Liver (tissue), 9 donors: ENCODE results near the gene FOXO6. TPM values are rescaled to one million over a fixed set of nuclear protein-coding genes. Genes with fewer than 3 reads are reported as not detected.

Source experiments
- DNase-seq: peaks from one replicate; pipeline ENCODE4 v3.0.0-alpha.2; 2017; ENCODE audit warnings: low spot score
- H3K27ac ChIP-seq, 2 donors: one replicate each; pipeline ENCODE4 v1.7.0; 2013; ENCODE audit warnings: inconsistent platforms in 2 of 2, low read length in 2 of 2, control low read depth in 1 of 2, low read depth in 1 of 2, mild to moderate bottlenecking in 1 of 2
- H3K27me3 ChIP-seq, 4 donors: one replicate each; pipeline versions ENCODE4 v1.6.1 to v1.7.0; 2013; ENCODE audit warnings: low read length in 3 of 4, inconsistent platforms in 1 of 4, mild to moderate bottlenecking in 1 of 4, moderate library complexity in 1 of 4; ENCODE audit not compliant: control insufficient read depth in 4 of 4, insufficient read depth in 4 of 4
- H3K36me3 ChIP-seq, 4 donors: one replicate each; pipeline versions ENCODE4 v1.6.1 to v1.7.0; 2013; ENCODE audit warnings: low read length in 3 of 4, mild to moderate bottlenecking in 3 of 4, low read depth in 1 of 4, moderate library complexity in 1 of 4; ENCODE audit not compliant: control insufficient read depth in 4 of 4, insufficient read depth in 3 of 4
- H3K4me1 ChIP-seq, 4 donors: one replicate each; pipeline versions ENCODE4 v1.6.1 to v1.7.0; 2013; ENCODE audit warnings: low read length in 3 of 4, mild to moderate bottlenecking in 3 of 4, moderate library complexity in 1 of 4; ENCODE audit not compliant: control insufficient read depth in 4 of 4, insufficient read depth in 4 of 4
- H3K4me3 ChIP-seq, 3 donors: one replicate each; pipeline versions ENCODE4 v1.6.1 to v1.7.0; 2013; ENCODE audit warnings: low read length in 3 of 3, control low read depth in 1 of 3, low read depth in 1 of 3, mild to moderate bottlenecking in 1 of 3
- H3K9ac ChIP-seq, 2 donors: one replicate each; pipeline ENCODE4 v1.7.0; 2013; ENCODE audit warnings: low read length in 2 of 2, mild to moderate bottlenecking in 2 of 2, moderate library complexity in 2 of 2, control low read depth in 1 of 2, low read depth in 1 of 2
- H3K9me3 ChIP-seq, 4 donors: one replicate each; pipeline versions ENCODE4 v1.6.1 to v1.7.0; 2013; ENCODE audit warnings: low read length in 3 of 4; ENCODE audit not compliant: control insufficient read depth in 4 of 4
- ATF3 ChIP-seq: IDR thresholded peaks from 2 replicates; pipeline ENCODE4 v1.6.1; 2016; ENCODE audit warnings: antibody characterized with exemption
- CTCF ChIP-seq: fragments of 150-350 bp; IDR thresholded peaks from 2 replicates; pipeline ENCODE4 v1.5.1; 2017; ENCODE audit warnings: improper control_type of control experiment, low read depth, low read length; ENCODE audit not compliant: missing input control
- EGR1 ChIP-seq, 2 donors: IDR thresholded peaks; 2 replicates each; pipeline ENCODE4 v1.6.1; 2016 to 2018; ENCODE audit warnings: antibody characterized with exemption in 2 of 2, low read depth in 2 of 2
- FOXA1 ChIP-seq: IDR thresholded peaks from 2 replicates; pipeline ENCODE4 v1.6.1; 2016; ENCODE audit warnings: antibody characterized with exemption
- FOXA2 ChIP-seq: IDR thresholded peaks from 2 replicates; pipeline ENCODE4 v1.6.1; 2016; ENCODE audit warnings: antibody characterized with exemption
- GABPA ChIP-seq, 2 donors: IDR thresholded peaks in 1 of 2; conservative IDR thresholded peaks in 1 of 2; 2 replicates each; pipeline ENCODE4 v1.6.1; 2016; ENCODE audit warnings: antibody characterized with exemption in 2 of 2, mild to moderate bottlenecking in 1 of 2, moderate library complexity in 1 of 2
- HNF4A ChIP-seq, 2 donors: conservative IDR thresholded peaks; 2 replicates each; pipeline ENCODE4 v1.6.1; 2016; ENCODE audit warnings: antibody characterized with exemption in 2 of 2, mild to moderate bottlenecking in 2 of 2
- JUND ChIP-seq, 2 donors: IDR thresholded peaks; 2 replicates each; pipeline ENCODE4 v1.6.1; 2016; ENCODE audit warnings: antibody characterized with exemption in 2 of 2
- MAX ChIP-seq: IDR thresholded peaks from 2 replicates; pipeline ENCODE4 v1.6.1; 2016; ENCODE audit warnings: antibody characterized with exemption
- NR2F2 ChIP-seq: IDR thresholded peaks from 2 replicates; pipeline ENCODE4 v1.6.1; 2016; ENCODE audit warnings: antibody characterized with exemption
- RAD21 ChIP-seq, 2 donors: IDR thresholded peaks; 2 replicates each; pipeline ENCODE4 v1.6.1; 2016; ENCODE audit warnings: antibody characterized with exemption in 2 of 2, mild to moderate bottlenecking in 2 of 2
- REST ChIP-seq: IDR thresholded peaks from 2 replicates; pipeline ENCODE4 v1.6.1; 2016; ENCODE audit warnings: antibody characterized with exemption, mild to moderate bottlenecking
- RXRA ChIP-seq, 2 donors: IDR thresholded peaks; 2 replicates each; pipeline ENCODE4 v1.6.1; 2017 to 2018; ENCODE audit warnings: antibody characterized with exemption in 2 of 2, mild to moderate bottlenecking in 1 of 2
- SP1 ChIP-seq: IDR thresholded peaks from 2 replicates; pipeline ENCODE4 v1.6.1; 2018; ENCODE audit warnings: antibody characterized with exemption, mild to moderate bottlenecking
- TAF1 ChIP-seq: conservative IDR thresholded peaks from 2 replicates; pipeline ENCODE4 v1.6.1; 2016; ENCODE audit warnings: antibody characterized with exemption, mild to moderate bottlenecking
- YY1 ChIP-seq: IDR thresholded peaks from 2 replicates; pipeline ENCODE4 v1.6.1; 2016; ENCODE audit warnings: antibody characterized with exemption, mild to moderate bottlenecking
- ZBTB33 ChIP-seq: IDR thresholded peaks from 2 replicates; pipeline ENCODE4 v1.6.1; 2016; ENCODE audit warnings: antibody characterized with exemption
- WGBS: extraction: QIAGEN DNeasy Blood & Tissue Kit; methylation state at CpG from one replicate; pipeline ENCODE4 v1.1.7; 2013; 5-methylcytosine and 5-hydroxymethylcytosine counted together
- polyA plus RNA-seq, 2 donors: library from polyadenylated mRNA; stranded (reverse) in 1 of 2; unstranded in 1 of 2; fragments of 200-250 nt in 1 of 2; fragments of >200 nt in 1 of 2; fragmentation: Nextera tagmentation in 1 of 2; extraction: Ambion mirVana in 1 of 2; gene quantifications; one replicate each; pipeline versions ENCODE4 v1.2.1 to v1.2.3, GENCODE V29; 2013 to 2015
- total RNA-seq, 2 donors: library from RNA; depleted of rRNA; stranded (reverse); fragments of >200 nt; gene quantifications; one replicate each; pipeline ENCODE4 v1.2.3, GENCODE V29; 2014
- donor health status: healthy.
- donor health status: healthy.
- donor health status: healthy.
- donor health status: healthy.
- donor health status: healthy.

The FOXO6 gene
- total and polyA plus RNA-seq, 4 donors: 0.02 to 0.09 (median 0.08) TPM; not detected in 1

GRCh38 chr1:41379738-41380130, 18.5 kb downstream of the FOXO6 start:
- Histone ChIP-seq H3K4me3 (no peak overlapping the region), H3K9me3 (no peaks in the 10 kb centered on the region), H3K4me1 (peaks cover 5 to 16% (median 9%) of the 10 kb centered on the region in 4 donors), H3K27me3 (peaks cover 0 to 5% (median 1%) of the 10 kb centered on the region in 4 donors), H3K9ac (no peak overlapping the region), H3K36me3 (no peaks in the 10 kb centered on the region), H3K27ac (no peak overlapping the region)
- DNase-seq: no peak
- WGBS: 72% methylated on average over 6 of the region's 6 CpGs
- TF ChIP-seq NR2F2 (no peak), RAD21 (IDR thresholded peaks at IDR 0.05) (no peak), GABPA (IDR thresholded peaks at IDR 0.05 in 1 of 2, conservative IDR thresholded peaks at IDR 0.05 in 1 of 2) (no peak), ZBTB33 (no peak), FOXA1 (no peak), EGR1 (IDR thresholded peaks at IDR 0.05; ENCODE audit: low read depth in 2 of 2) (no peak), HNF4A (conservative IDR thresholded peaks at IDR 0.05) (no peak), REST (no peak), FOXA2 (no peak), JUND (IDR thresholded peaks at IDR 0.05) (no peak), SP1 (no peak), MAX (no peak), TAF1 (no peak), CTCF (no peak), RXRA (IDR thresholded peaks at IDR 0.05) (no peak), ATF3 (no peak), YY1 (no peak)

- Histone ChIP-seq H3K27ac (no peak overlapping the region), H3K4me1 (peaks cover 5 to 16% (median 9%) of the 10 kb centered on the region in 4 donors), H3K9ac (no peak overlapping the region), H3K27me3 (peaks cover 0 to 5% (median 1%) of the 10 kb centered on the region in 4 donors), H3K4me3 (no peak overlapping the region), H3K9me3 (no peaks in the 10 kb centered on the region), H3K36me3 (no peaks in the 10 kb centered on the region)
- DNase-seq: no peak
- 85% methylated on average over 2 of the region's 2 CpGs for WGBS
- TF ChIP-seq ATF3 (no peak), CTCF (no peak), HNF4A (conservative IDR thresholded peaks at IDR 0.05) (no peak), RAD21 (IDR thresholded peaks at IDR 0.05) (no peak), MAX (no peak), JUND (IDR thresholded peaks at IDR 0.05) (no peak), GABPA (IDR thresholded peaks at IDR 0.05 in 1 of 2, conservative IDR thresholded peaks at IDR 0.05 in 1 of 2) (no peak), FOXA2 (no peak), REST (no peak), NR2F2 (no peak)
Measured at GRCh38 chr1:41380195-41380594, 19.0 kb downstream of the FOXO6 start.
